Astrocyte (in vitro differentiated cells and primary cell): ENCODE data around the gene ZSWIM4.

Experiments used
- CTCF ChIP-seq: IDR thresholded peaks from 2 replicates; pipeline ENCODE4 v1.5.1; 2011; ENCODE audit warnings: low read depth, mild to moderate bottlenecking, inconsistent platforms, low read length, moderate library complexity; ENCODE audit not compliant: insufficient read depth
- EZH2 ChIP-seq: IDR thresholded peaks from 2 replicates; pipeline ENCODE4 v1.6.1; 2012; ENCODE audit warnings: mild to moderate bottlenecking, low read length, inconsistent platforms; ENCODE audit not compliant: insufficient read depth

DNA sequence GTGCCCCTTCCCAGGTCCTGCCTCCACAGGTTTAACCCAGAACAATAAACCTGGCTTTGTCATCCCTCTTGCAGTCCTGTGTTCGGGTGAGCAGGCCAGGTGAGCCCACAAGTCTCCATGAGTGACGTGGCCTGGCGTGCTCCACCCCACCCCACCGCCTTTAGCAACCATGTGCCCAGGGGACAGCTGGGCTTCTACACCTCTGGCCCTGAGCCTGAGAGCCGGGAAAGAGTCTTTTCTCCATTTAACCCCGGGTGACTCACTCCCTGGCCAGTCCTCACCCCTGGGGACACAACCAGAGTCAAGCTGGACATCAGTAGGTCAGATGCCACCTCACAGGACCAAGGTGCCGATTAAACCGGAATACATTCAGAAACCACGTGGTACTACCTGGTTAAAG, 16.8 kb upstream of the ZSWIM4 start:
- TF ChIP-seq CTCF (no peak), EZH2 (no peak)
